HEK293 (cell line): Measurements from ENCODE around the gene GRID2.

Source experiments
- CTCF ChIP-seq: fragments of 450-650 bp; formaldehyde crosslinking; IDR thresholded peaks from 2 replicates; pipeline ENCODE4 v1.5.1; 2016; ENCODE audit warnings: missing biosample characterization, missing genetic modification characterization
- GLI4 ChIP-seq: fragments of 450-650 bp; formaldehyde crosslinking; IDR thresholded peaks from 2 replicates; pipeline ENCODE4 v1.5.1; 2016; ENCODE audit warnings: missing biosample characterization, missing genetic modification characterization
- ZNF416 ChIP-seq: fragments of 450-650 bp; formaldehyde crosslinking; IDR thresholded peaks from 2 replicates; pipeline ENCODE4 v1.5.1; 2016; ENCODE audit warnings: missing biosample characterization, missing genetic modification characterization

DNA sequence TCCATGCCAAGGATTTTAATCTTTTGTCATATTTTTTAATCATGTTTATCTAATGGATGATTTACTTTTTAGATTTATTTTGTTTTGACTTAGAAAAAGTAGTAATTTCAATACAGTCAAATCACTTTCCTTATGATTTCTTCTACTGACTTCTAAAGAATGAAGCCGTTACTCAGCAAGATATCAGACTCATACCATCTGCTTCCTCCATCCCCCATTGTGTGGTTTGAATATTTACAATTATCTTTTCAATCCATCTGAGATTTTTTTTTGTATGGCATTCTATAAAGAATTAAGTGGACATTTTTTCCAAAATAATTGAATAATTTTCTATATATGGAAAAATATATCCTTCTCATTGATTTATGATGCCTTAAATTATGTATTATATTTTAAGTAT, 959.4 kb downstream of the GRID2 start:
- TF ChIP-seq CTCF (no peak), GLI4 (tag by site-specific recombination) (no peak), ZNF416 (no peak)
